ENCODE data around the gene GABRR3. TPM values are rescaled to one million over a fixed set of nuclear protein-coding genes. Genes with fewer than 3 reads are reported as not detected.

GABRR3 gene
- total RNA-seq (ENCODE audit: unreplicated experiment): not detected
- long read RNA-seq: 0 reads

GRCh38 chr3:98035208-98035607 is at the start of gene GABRR3:
GABRR3 (minus strand) TSS chr3:98035315; CDS start chr3:98034987, 328 bp downstream.
- Mint-ChIP-seq H3K9me3 (ENCODE audit: unreplicated experiment) (no peaks in the 10 kb centered on the region), H3K27me3 (ENCODE audit: unreplicated experiment) (no peaks in the 10 kb centered on the region), H3K4me3 (ENCODE audit: unreplicated experiment) (no peak within 1 kb of the TSS), H3K27ac (ENCODE audit: unreplicated experiment) (no peak within 1 kb of the TSS), H3K36me3 (ENCODE audit: low read depth, unreplicated experiment) (no peaks in the 10 kb centered on the region), H3K4me1 (ENCODE audit: unreplicated experiment) (peaks cover 3% of the 10 kb centered on the region)
- TF ChIP-seq CTCF (IDR thresholded peaks at IDR 0.05; ENCODE audit: unreplicated experiment): no peak
- DNase-seq (ENCODE audit: low spot score): no peak

GRCh38 chr3:98073486-98073885 is 38.4 kb upstream of the GABRR3 start:
- Mint-ChIP-seq H3K4me1 (ENCODE audit: unreplicated experiment) (no peaks in the 10 kb centered on the region), H3K36me3 (ENCODE audit: low read depth, unreplicated experiment) (no peaks in the 10 kb centered on the region), H3K27ac (ENCODE audit: unreplicated experiment) (no peak overlapping the region), H3K27me3 (ENCODE audit: unreplicated experiment) (no peaks in the 10 kb centered on the region), H3K4me3 (ENCODE audit: unreplicated experiment) (no peak overlapping the region), H3K9me3 (ENCODE audit: unreplicated experiment) (no peaks in the 10 kb centered on the region)
- no peak for DNase-seq (ENCODE audit: low spot score)
- no peak for TF ChIP-seq CTCF (IDR thresholded peaks at IDR 0.05; ENCODE audit: unreplicated experiment)

- no peaks in the 10 kb centered on the region for H3K9me3 Mint-ChIP-seq (ENCODE audit: unreplicated experiment)
- H3K36me3 Mint-ChIP-seq (ENCODE audit: low read depth, unreplicated experiment): no peaks in the 10 kb centered on the region
- H3K27me3 Mint-ChIP-seq (ENCODE audit: unreplicated experiment): no peaks in the 10 kb centered on the region
- H3K27ac Mint-ChIP-seq (ENCODE audit: unreplicated experiment): no peak overlapping the region
- no peaks in the 10 kb centered on the region for H3K4me1 Mint-ChIP-seq (ENCODE audit: unreplicated experiment)
- no peak overlapping the region for H3K4me3 Mint-ChIP-seq (ENCODE audit: unreplicated experiment)
- no peak for DNase-seq (ENCODE audit: low spot score)
- TF ChIP-seq CTCF (IDR thresholded peaks at IDR 0.05; ENCODE audit: unreplicated experiment): no peak
Observed at GRCh38 chr3:98070840-98071239, 35.7 kb upstream of the GABRR3 start.

GRCh38 chr3:98068824-98069223 is 33.7 kb upstream of the GABRR3 start:
- peaks cover 1% of the 10 kb centered on the region for H3K27me3 Mint-ChIP-seq (ENCODE audit: unreplicated experiment)
- H3K4me3 Mint-ChIP-seq (ENCODE audit: unreplicated experiment): no peak overlapping the region
- H3K27ac Mint-ChIP-seq (ENCODE audit: unreplicated experiment): no peak overlapping the region
- H3K9me3 Mint-ChIP-seq (ENCODE audit: unreplicated experiment): no peaks in the 10 kb centered on the region
- no peaks in the 10 kb centered on the region for H3K36me3 Mint-ChIP-seq (ENCODE audit: low read depth, unreplicated experiment)
- TF ChIP-seq CTCF (IDR thresholded peaks at IDR 0.05; ENCODE audit: unreplicated experiment): peak; percentile 71
- DNase-seq (ENCODE audit: low spot score): no peak
- no peaks in the 10 kb centered on the region for H3K4me1 Mint-ChIP-seq (ENCODE audit: unreplicated experiment)

- Mint-ChIP-seq H3K36me3 (ENCODE audit: low read depth, unreplicated experiment) (no peaks in the 10 kb centered on the region), H3K27me3 (ENCODE audit: unreplicated experiment) (no peaks in the 10 kb centered on the region), H3K4me3 (ENCODE audit: unreplicated experiment) (no peak overlapping the region), H3K9me3 (ENCODE audit: unreplicated experiment) (no peaks in the 10 kb centered on the region), H3K4me1 (ENCODE audit: unreplicated experiment) (no peaks in the 10 kb centered on the region), H3K27ac (ENCODE audit: unreplicated experiment) (no peak overlapping the region)
- TF ChIP-seq CTCF (IDR thresholded peaks at IDR 0.05; ENCODE audit: unreplicated experiment): no peak
- no peak for DNase-seq (ENCODE audit: low spot score)
Observed at GRCh38 chr3:98058244-98058960, 23.3 kb upstream of the GABRR3 start.
